HCT116 (cell line): ENCODE measurements around the gene USP46. TPM values are rescaled to one million over a fixed set of nuclear protein-coding genes. Genes with fewer than 3 reads are reported as not detected.

Experiments used
- ATAC-seq: fragments of 200-7000 bp; cut with Tn5 transposase; 2 replicates; pipeline ENCODE4 v1.9.1; 2020; ENCODE audit warnings: mild to moderate bottlenecking, moderate library complexity
- BruUV-seq: library from RNA; stranded (reverse); fragments of 400-500 nt; replicated peaks from 2 replicates; lab custom pipeline; 2021; lab: Mats Ljungman, UMichigan
- CTCF ChIA-PET: fragments of 300-600 bp; sonication (Branson Sonifier 250); formaldehyde crosslinking; loops from one replicate; lab custom pipeline; 2021; ENCODE audit warnings: antibody characterized with exemption; lab: Charles Lee
- POLR2A ChIA-PET: fragments of 300-600, 350-600 bp; sonication (Branson Sonifier 250); formaldehyde crosslinking; loops from one replicate; lab custom pipeline; 2021; ENCODE audit warnings: antibody characterized with exemption; lab: Charles Lee
- RAD21 ChIA-PET, 2 experiments: fragments of 300-600 bp; sonication (Branson Sonifier 250); formaldehyde crosslinking; loops; one replicate each; lab custom pipeline; 2023; ENCODE audit warnings: low total read pairs in 2 of 2; ENCODE audit not compliant: uncharacterized antibody in 2 of 2, unreplicated experiment in 2 of 2, low non-redundant PET in 1 of 2; lab: Charles Lee
- DNase-seq: peaks from one replicate; pipeline ENCODE4 v3.0.0-alpha.2; 2010; ENCODE audit warnings: low read depth, low spot score
- H2AFZ ChIP-seq: fragments of 200-600 bp; shearing (Covaris generic), sonication (generic); 2 replicates; pipeline ENCODE4 v1.6.1; 2017; ENCODE audit warnings: low read depth, mixed run types, mixed read lengths, antibody characterized with exemption, low read length; ENCODE audit not compliant: poor library complexity, severe bottlenecking
- H3K27ac ChIP-seq: 2 replicates; pipeline ENCODE4 v1.5.1; 2012; ENCODE audit warnings: low read depth, low read length
- H3K27me3 ChIP-seq: fragments of 200-600 bp; sonication (generic); 2 replicates; pipeline ENCODE4 v1.6.1; 2016; ENCODE audit warnings: mixed run types, low read length, mixed read lengths; ENCODE audit not compliant: insufficient read depth
- H3K36me3 ChIP-seq, 2 experiments: fragments of 200-500 bp in 1 of 2; fragments of 200-600 bp in 1 of 2; sonication (Bioruptor generic) in 1 of 2; sonication (generic) in 1 of 2; 2 replicates each; pipeline versions ENCODE4 v1.5.1 to v1.6.1; 2014 to 2016; ENCODE audit warnings: low read length in 2 of 2, inconsistent platforms in 1 of 2, mixed read lengths in 1 of 2, mixed run types in 1 of 2; ENCODE audit not compliant: insufficient read depth in 2 of 2, control insufficient read depth in 1 of 2
- H3K4me1 ChIP-seq, 2 experiments: fragments of 200-600 bp in 1 of 2; sonication (generic) in 1 of 2; 2 replicates each; pipeline versions ENCODE4 v1.5.1 to v1.6.1; 2012 to 2017; ENCODE audit warnings: low read length in 2 of 2, inconsistent platforms in 1 of 2, mild to moderate bottlenecking in 1 of 2, mixed read lengths in 1 of 2, mixed run types in 1 of 2, moderate library complexity in 1 of 2; ENCODE audit not compliant: insufficient read depth in 2 of 2, control insufficient read depth in 1 of 2
- H3K4me2 ChIP-seq: fragments of 200-600 bp; sonication (generic); 2 replicates; pipeline ENCODE4 v1.6.1; 2017; ENCODE audit warnings: mixed run types, low read length, mixed read lengths
- H3K4me3 ChIP-seq, 2 experiments: fragments of 200-600 bp in 1 of 2; sonication (generic) in 1 of 2; replicated peaks in 1 of 2; 2 replicates each; pipeline ENCODE4 v1.5.1; 2011 to 2016; ENCODE audit warnings: low read length in 2 of 2, control low read depth in 1 of 2, low read depth in 1 of 2, mild to moderate bottlenecking in 1 of 2, mixed read lengths in 1 of 2, mixed run types in 1 of 2
- H3K79me2 ChIP-seq: fragments of 200-600 bp; sonication (generic); 2 replicates; pipeline ENCODE4 v1.6.1; 2017; ENCODE audit warnings: mild to moderate bottlenecking, mixed run types, low read length, moderate library complexity, mixed read lengths; ENCODE audit not compliant: insufficient read depth
- H3K9ac ChIP-seq: fragments of 200-600 bp; sonication (generic); 2 replicates; pipeline ENCODE4 v1.6.1; 2016; ENCODE audit warnings: low read length, mixed read lengths
- H3K9me2 ChIP-seq: fragments of 200-600 bp; sonication (generic), shearing (Covaris generic); 2 replicates; pipeline ENCODE4 v1.6.1; 2017; ENCODE audit warnings: mixed run types, mild to moderate bottlenecking, moderate library complexity; ENCODE audit not compliant: insufficient read depth
- H3K9me3 ChIP-seq, 2 experiments: fragments of 200-500 bp in 1 of 2; fragments of 200-600 bp in 1 of 2; sonication (Bioruptor generic) in 1 of 2; sonication (generic) in 1 of 2; 2 replicates each; pipeline ENCODE4 v1.6.1; 2014 to 2017; ENCODE audit warnings: low read length in 2 of 2, mixed read lengths in 2 of 2, inconsistent platforms in 1 of 2, low read depth in 1 of 2, mild to moderate bottlenecking in 1 of 2, mixed run types in 1 of 2, moderate library complexity in 1 of 2; ENCODE audit not compliant: control insufficient read depth in 1 of 2, insufficient read depth in 1 of 2
- H4K20me1 ChIP-seq: fragments of 200-600 bp; sonication (generic), shearing (Covaris generic); 2 replicates; pipeline ENCODE4 v1.6.1; 2017; ENCODE audit warnings: mixed run types, mild to moderate bottlenecking, moderate library complexity; ENCODE audit not compliant: insufficient read depth
- CBX3 ChIP-seq: IDR thresholded peaks from 2 replicates; pipeline ENCODE4 v1.6.1; 2012; ENCODE audit warnings: low read depth
- CTCF ChIP-seq, 3 experiments: fragments of 200-600 bp in 1 of 3; sonication (generic) in 1 of 3; IDR thresholded peaks in 2 of 3; conservative IDR thresholded peaks in 1 of 3; 2 replicates each; pipeline ENCODE4 v1.5.1; 2012 to 2017; ENCODE audit warnings: low read depth in 2 of 3, low read length in 2 of 3, antibody characterized with exemption in 1 of 3, borderline replicate concordance in 1 of 3, control low read depth in 1 of 3, mild to moderate bottlenecking in 1 of 3, mixed read lengths in 1 of 3, mixed run types in 1 of 3, moderate library complexity in 1 of 3; ENCODE audit not compliant: insufficient read depth in 1 of 3
- FOSL1 ChIP-seq: IDR thresholded peaks from 2 replicates; pipeline ENCODE4 v1.6.1; 2012; ENCODE audit warnings: low read depth
- POLR2A ChIP-seq: IDR thresholded peaks from 2 replicates; pipeline ENCODE4 v1.7.0; 2011; ENCODE audit warnings: borderline replicate concordance; ENCODE audit not compliant: insufficient read depth, insufficient read length; ENCODE audit errors: extremely low read depth
- POLR2AphosphoS5 ChIP-seq: IDR thresholded peaks from 2 replicates; pipeline ENCODE4 v1.6.1; 2011; ENCODE audit warnings: mild to moderate bottlenecking, low read depth, low read length, moderate library complexity
- TCF7L2 ChIP-seq: IDR thresholded peaks from 2 replicates; pipeline ENCODE4 v1.7.0; 2011; ENCODE audit warnings: borderline replicate concordance, inconsistent platforms; ENCODE audit not compliant: insufficient read depth, insufficient read length; ENCODE audit errors: extremely low read depth
- YY1 ChIP-seq: IDR thresholded peaks from 2 replicates; pipeline ENCODE4 v1.6.1; 2011; ENCODE audit warnings: low read length, low read depth, moderate library complexity, mild to moderate bottlenecking; ENCODE audit not compliant: insufficient replicate concordance; ENCODE audit errors: extremely low read depth
- ZBTB33 ChIP-seq: IDR thresholded peaks from 2 replicates; pipeline ENCODE4 v1.6.1; 2011; ENCODE audit warnings: mild to moderate bottlenecking, low read length, moderate library complexity; ENCODE audit not compliant: insufficient replicate concordance; ENCODE audit errors: extremely low read depth
- ZFX ChIP-seq: fragments of 450-650 bp; IDR thresholded peaks from 2 replicates; pipeline ENCODE4 v1.6.1; 2017
- intact Hi-C: fragments of 100-400 bp; cut with micrococcal nuclease; formaldehyde crosslinking; loops from 2 replicates; pipeline ENCODE4 v1.10.0; 2022
- total RNA-seq: library from RNA; stranded (reverse); gene quantifications from one replicate; pipeline ENCODE4 v1.2.1, GENCODE V29; 2021; ENCODE audit not compliant: unreplicated experiment
- TF ChIP-seq, protein P1 (sequence below): IDR thresholded peaks from 2 replicates; pipeline ENCODE4 v1.6.1; 2012
- TF ChIP-seq, protein P2 (sequence below): IDR thresholded peaks from 2 replicates; pipeline ENCODE4 v1.6.1; 2012

USP46 gene
- total RNA-seq, 1 experiment from 2014 or later = 36.6 TPM

DNA sequence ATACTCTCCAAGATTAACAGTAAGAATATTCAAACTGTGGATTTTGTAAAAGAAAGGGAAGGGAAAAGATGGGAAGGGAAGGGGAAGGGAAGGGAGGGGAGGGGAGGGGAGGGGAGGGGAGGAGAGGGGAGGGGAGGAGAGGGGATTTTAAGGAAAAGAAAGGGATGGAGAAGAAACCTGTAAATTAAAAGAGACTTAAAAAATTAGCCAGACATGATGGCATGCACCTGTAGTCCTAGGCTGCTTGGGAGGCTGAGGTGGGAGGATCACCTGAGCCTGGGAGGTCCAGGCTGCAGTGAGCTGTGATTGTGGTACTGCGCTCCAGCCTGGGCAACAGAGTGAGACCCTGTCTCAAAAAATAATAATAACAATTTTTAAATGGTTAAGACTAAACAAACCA lies 83.7 kb downstream of the USP46 start (continued):
- TF ChIP-seq ZBTB33 = no peak

GRCh38 chr4:52574036-52574435 lies 85.1 kb downstream of the USP46 start:
- ChIA-PET POLR2A (no interaction called here), CTCF (no interaction called here), RAD21 (no interaction called here)
- ATAC-seq (no peak), DNase-seq (no peak)
- H3K4me3 ChIP-seq = no peak overlapping the region
- no peaks in the 10 kb centered on the region for H3K79me2 ChIP-seq
- H4K20me1 ChIP-seq = no peaks in the 10 kb centered on the region
- no peak overlapping the region for H3K9ac ChIP-seq
- no peak overlapping the region for H3K27ac ChIP-seq
- H3K4me2 ChIP-seq = no peak overlapping the region
- no peaks in the 10 kb centered on the region for H3K4me1 ChIP-seq
- TF ChIP-seq YY1 (no peak), POLR2AphosphoS5 (no peak), TCF7L2 (no peak), CBX3 (no peak), CTCF (IDR thresholded peaks at IDR 0.05 in 2 of 3, conservative IDR thresholded peaks at IDR 0.05 in 1 of 3; ENCODE audit: borderline replicate concordance in 1 of 3, insufficient read depth in 1 of 3, low read depth in 2 of 3, low read length in 2 of 3) (no peak), FOSL1 (no peak), POLR2A (no peak), ZBTB33 (no peak), ZFX (no peak)
- TF ChIP-seq, protein P1, sequence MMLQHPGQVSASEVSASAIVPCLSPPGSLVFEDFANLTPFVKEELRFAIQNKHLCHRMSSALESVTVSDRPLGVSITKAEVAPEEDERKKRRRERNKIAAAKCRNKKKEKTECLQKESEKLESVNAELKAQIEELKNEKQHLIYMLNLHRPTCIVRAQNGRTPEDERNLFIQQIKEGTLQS = no peak
- TF ChIP-seq, protein P2, sequence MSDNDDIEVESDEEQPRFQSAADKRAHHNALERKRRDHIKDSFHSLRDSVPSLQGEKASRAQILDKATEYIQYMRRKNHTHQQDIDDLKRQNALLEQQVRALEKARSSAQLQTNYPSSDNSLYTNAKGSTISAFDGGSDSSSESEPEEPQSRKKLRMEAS = no peak
- intact Hi-C loops = no loop called here
- no peaks in the 10 kb centered on the region for H3K36me3 ChIP-seq
- H3K9me2 ChIP-seq = no peaks in the 10 kb centered on the region
- no TSS peak for BruUV-seq
- no peaks in the 10 kb centered on the region for H3K9me3 ChIP-seq
- no peak overlapping the region for H2AFZ ChIP-seq
- H3K27me3 ChIP-seq = no peaks in the 10 kb centered on the region
